Left cardiac atrium (tissue), 4 donors: ENCODE results near the gene INPP4B. TPM values are rescaled to one million over a fixed set of nuclear protein-coding genes. Genes with fewer than 3 reads are reported as not detected.
"Not testable (repeated sequence)": the region's sequence is repeated elsewhere in the genome, so short reads cannot be mapped to it uniquely, and the experiment has no call there.

Source experiments
- ATAC-seq, 2 donors: fragments of 200-7000 bp; cut with Tn5 transposase; one replicate each; pipeline ENCODE4 v1.9.1; 2020; ENCODE audit warnings: mild to moderate bottlenecking in 2 of 2, moderate library complexity in 2 of 2
- DNase-seq: peaks from one replicate; pipeline ENCODE4 v3.0.0-alpha.2; 2020
- intact Hi-C, 2 donors: fragments of 100-400 bp; cut with DNase I; formaldehyde crosslinking; loops; one replicate each; pipeline versions ENCODE4 v1.14.1 to v1.15.1; 2022 to 2023
- total RNA-seq, 2 donors: library from RNA; stranded (reverse); fragmentation: NEBNext Ultra II Directional; extraction: Animal tissue kit (Norgen Biotek cat#: 25700); gene quantifications; one replicate each; pipeline ENCODE4 v1.2.1, GENCODE V29; 2021
- donor health status: DM: no; HTN: yes; CAD: no.
- donor health status: DM: no; HTN: yes; CAD: no; lungs with severe emphysema.
- donor health status: DM: yes; HTN: yes; CAD: no.
- donor health status: Dilated cardiomyopathy.

The INPP4B gene
- total RNA-seq, 2 donors from 2014 or later = 9.0 to 11.0 TPM

GRCh38 chr4:142066562-142066961 lies 779.5 kb downstream of the INPP4B start:
- DNase-seq, intact Hi-C loops, ATAC-seq: not testable (repeated sequence)

GRCh38 chr4:142065086-142065647 lies 780.9 kb downstream of the INPP4B start:
- DNase-seq = no peak
- intact Hi-C loops = no loop called here
- no peak for ATAC-seq

GRCh38 chr4:142064181-142064580 lies 781.9 kb downstream of the INPP4B start:
- ATAC-seq (no peak), DNase-seq (no peak)
- intact Hi-C loops = no loop called here

- no peak for ATAC-seq
- DNase-seq = no peak
- intact Hi-C loops = no loop called here
Observed at GRCh38 chr4:142045996-142046395, 800.1 kb downstream of the INPP4B start.

GRCh38 chr4:142044271-142044670 lies 801.8 kb downstream of the INPP4B start:
- ATAC-seq (no peak), DNase-seq (no peak)
- intact Hi-C loops = no loop called here

- no peak for DNase-seq
- no peak for ATAC-seq
- intact Hi-C loops = no loop called here
Observed at GRCh38 chr4:142043509-142043908, 802.6 kb downstream of the INPP4B start.

GRCh38 chr4:142041788-142042187 lies 804.3 kb downstream of the INPP4B start:
- intact Hi-C loops = no loop called here
- ATAC-seq (no peak), DNase-seq (no peak)

- ATAC-seq (no peak), DNase-seq (no peak)
- intact Hi-C loops = no loop called here
Observed at GRCh38 chr4:142040043-142040442, 806.1 kb downstream of the INPP4B start.

- intact Hi-C loops = no loop called here
- no peak for DNase-seq
- no peak for ATAC-seq
Observed at GRCh38 chr4:142036795-142037583, 809.1 kb downstream of the INPP4B start.

GRCh38 chr4:142035566-142035965 lies 810.5 kb downstream of the INPP4B start:
- ATAC-seq (no peak), DNase-seq (no peak)
- intact Hi-C loops = no loop called here

- ATAC-seq = no peak
- intact Hi-C loops = no loop called here
- DNase-seq = no peak
Observed at GRCh38 chr4:142034101-142034500, 812.0 kb downstream of the INPP4B start.

- intact Hi-C loops = no loop called here
- ATAC-seq (peak; percentile 79 to 82), DNase-seq (peak; percentile 22)
Observed at GRCh38 chr4:142030010-142030409, 816.1 kb downstream of the INPP4B start.

- intact Hi-C loops = loop anchor here in 1 of 2 donors (5.0 kb wide), 1 partner anchor 849 kb away; no protein-coding TSS in a partner anchor
- DNase-seq (no peak), ATAC-seq (no peak)
Observed at GRCh38 chr4:142021761-142022160, 824.3 kb downstream of the INPP4B start.

- ATAC-seq (no peak), DNase-seq (no peak)
- intact Hi-C loops = loop anchor here in 1 of 2 donors (5.0 kb wide), 1 partner anchor 849 kb away; no protein-coding TSS in a partner anchor
Observed at GRCh38 chr4:142021181-142021580, 824.9 kb downstream of the INPP4B start.

- intact Hi-C loops = no loop called here
- ATAC-seq (no peak), DNase-seq (no peak)
Observed at GRCh38 chr4:142016031-142016430, 830.1 kb downstream of the INPP4B start.

GRCh38 chr4:142009751-142010150 lies 836.4 kb downstream of the INPP4B start:
- DNase-seq = no peak
- intact Hi-C loops = no loop called here
- ATAC-seq = no peak

- intact Hi-C loops = no loop called here
- no peak for ATAC-seq
- DNase-seq = no peak
Observed at GRCh38 chr4:142005519-142005918, 840.6 kb downstream of the INPP4B start.

GRCh38 chr4:141999446-142000143 lies 846.5 kb downstream of the INPP4B start:
- no peak for ATAC-seq
- DNase-seq = no peak
- intact Hi-C loops = no loop called here

- intact Hi-C loops = no loop called here
- no peak for ATAC-seq
Observed at GRCh38 chr4:141995056-141995455, 851.0 kb downstream of the INPP4B start.

GRCh38 chr4:141977433-141977832 lies 868.7 kb downstream of the INPP4B start:
- DNase-seq (no peak), ATAC-seq (no peak)
- intact Hi-C loops = no loop called here

More at GRCh38 chr4:141995056-141995455, 851.0 kb downstream of the INPP4B start:
- no peak for DNase-seq
